HepG2 (cell line): ENCODE results near the gene RPL27A. TPM values are rescaled to one million over a fixed set of nuclear protein-coding genes. Genes with fewer than 3 reads are reported as not detected.

ENCODE experiments used
- polyA plus RNA-seq, 8 experiments: library from polyadenylated mRNA; depleted of rRNA in 3 of 8; stranded (reverse) in 7 of 8; unstranded in 1 of 8; fragments of >200 nt; fragmentation: Illumina TruSeq in 4 of 8; extraction: Trizol in 4 of 8; gene quantifications; 2 replicates each; pipeline versions ENCODE4 v1.2.1 to v1.2.3, GENCODE V29; 2011 to 2016; ENCODE audit warnings: low read depth in 4 of 8, missing spikeins in 1 of 8, mixed read lengths in 1 of 8; ENCODE audit not compliant: insufficient read depth in 1 of 8
- small RNA-seq, 3 experiments: library from RNA; depleted of rRNA; stranded (forward); fragments of <200 nt; gene quantifications; one replicate each; pipeline ENCODE3, GENCODE V24; 2012; ENCODE audit warnings: low read depth in 2 of 3, low replicate concordance in 1 of 3; ENCODE audit not compliant: insufficient read length in 3 of 3, insufficient read depth in 2 of 3
- total RNA-seq, 5 experiments: library from RNA; depleted of rRNA; stranded (reverse); fragments of >200 nt; fragmentation: Illumina TruSeq; extraction: Trizol; gene quantifications; 2 replicates each; pipeline ENCODE4 v1.2.3, GENCODE V29; 2016; ENCODE audit warnings: low read depth in 1 of 5

RPL27A gene
- total and polyA plus RNA-seq, 2 of the 13 experiments (the other 11 are each of a cell fraction or from before 2014, with no cell fraction given) = 1,531 to 2,153 TPM

Small RNA genes within 50 kb of the gene (small RNA-seq; reads per million reads assigned to genes)
- gene SNORA3A (0 reads per million in 3 experiments), gene SNORA3B (2.6 to 23.2 (median 14.7) reads per million in 3 experiments)

Other genes starting within 250 kb of the RPL27A start
- gene STK33, start 88.6 kb upstream of the RPL27A start, total RNA-seq (2016; rRNA removed; fragmentation: Illumina TruSeq; extraction: Trizol) = 12.6 and 15.9 TPM in 2 replicates
- gene STK33, start 88.6 kb upstream of the RPL27A start, polyA plus RNA-seq (2011; rRNA removed) = 1.9 and 2.7 TPM in 2 replicates
- gene TRIM66, start 127 bp upstream of the RPL27A start, total RNA-seq (2016; rRNA removed; fragmentation: Illumina TruSeq; extraction: Trizol) = 4.9 and 5.6 TPM in 2 replicates
- gene TRIM66, start 127 bp upstream of the RPL27A start, polyA plus RNA-seq (2011; rRNA removed) = 6.1 and 7.6 TPM in 2 replicates
- gene AKIP1, start 228.4 kb downstream of the RPL27A start, total RNA-seq (2016; rRNA removed; fragmentation: Illumina TruSeq; extraction: Trizol) = 20.3 and 21.6 TPM in 2 replicates
- gene AKIP1, start 228.4 kb downstream of the RPL27A start, polyA plus RNA-seq (2011; rRNA removed) = 10.0 and 11.8 TPM in 2 replicates